ENCODE data around the gene ARHGAP20.

Gene ARHGAP20

DNA sequence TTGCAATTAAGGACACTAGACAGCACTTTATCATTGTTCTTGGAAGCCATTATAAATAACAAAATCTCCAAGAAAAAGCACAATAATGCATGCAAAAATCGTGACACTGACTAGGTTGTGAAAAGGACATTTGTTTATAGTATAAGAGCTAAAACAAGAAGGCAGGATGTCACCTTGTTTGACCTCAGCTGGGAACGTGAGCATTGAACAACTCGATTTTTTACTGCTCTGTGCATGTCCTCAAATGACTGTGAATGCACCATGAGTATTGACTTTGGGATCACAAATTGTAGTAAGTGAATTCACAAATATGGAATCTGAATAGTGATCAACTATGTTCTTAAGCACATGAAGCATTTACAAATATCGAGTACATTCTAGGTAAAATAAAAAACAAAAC is 35.3 kb upstream of the ARHGAP20 start:
- no peaks in the 10 kb centered on the region for H3K27me3 ChIP-seq (ENCODE audit: insufficient read depth, poor library complexity, severe bottlenecking)
- TF ChIP-seq, protein P1, sequence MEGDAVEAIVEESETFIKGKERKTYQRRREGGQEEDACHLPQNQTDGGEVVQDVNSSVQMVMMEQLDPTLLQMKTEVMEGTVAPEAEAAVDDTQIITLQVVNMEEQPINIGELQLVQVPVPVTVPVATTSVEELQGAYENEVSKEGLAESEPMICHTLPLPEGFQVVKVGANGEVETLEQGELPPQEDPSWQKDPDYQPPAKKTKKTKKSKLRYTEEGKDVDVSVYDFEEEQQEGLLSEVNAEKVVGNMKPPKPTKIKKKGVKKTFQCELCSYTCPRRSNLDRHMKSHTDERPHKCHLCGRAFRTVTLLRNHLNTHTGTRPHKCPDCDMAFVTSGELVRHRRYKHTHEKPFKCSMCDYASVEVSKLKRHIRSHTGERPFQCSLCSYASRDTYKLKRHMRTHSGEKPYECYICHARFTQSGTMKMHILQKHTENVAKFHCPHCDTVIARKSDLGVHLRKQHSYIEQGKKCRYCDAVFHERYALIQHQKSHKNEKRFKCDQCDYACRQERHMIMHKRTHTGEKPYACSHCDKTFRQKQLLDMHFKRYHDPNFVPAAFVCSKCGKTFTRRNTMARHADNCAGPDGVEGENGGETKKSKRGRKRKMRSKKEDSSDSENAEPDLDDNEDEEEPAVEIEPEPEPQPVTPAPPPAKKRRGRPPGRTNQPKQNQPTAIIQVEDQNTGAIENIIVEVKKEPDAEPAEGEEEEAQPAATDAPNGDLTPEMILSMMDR (IDR thresholded peaks at IDR 0.05; ENCODE audit: poor library complexity, severe bottlenecking), result no peak
- no peaks in the 10 kb centered on the region for H3K9me3 ChIP-seq (ENCODE audit: severe bottlenecking)
- ATAC-seq (ENCODE audit: low read depth), result no peak
- no peak for DNase-seq (ENCODE audit: low spot score)
- H3K4me1 ChIP-seq (ENCODE audit: insufficient read depth, poor library complexity, severe bottlenecking), result no peaks in the 10 kb centered on the region
- no peak overlapping the region for H3K4me3 ChIP-seq (ENCODE audit: severe bottlenecking)
- H3K36me3 ChIP-seq (ENCODE audit: low read depth), result no peaks in the 10 kb centered on the region
- no peak overlapping the region for H3K27ac ChIP-seq (ENCODE audit: poor library complexity, severe bottlenecking)

DNA sequence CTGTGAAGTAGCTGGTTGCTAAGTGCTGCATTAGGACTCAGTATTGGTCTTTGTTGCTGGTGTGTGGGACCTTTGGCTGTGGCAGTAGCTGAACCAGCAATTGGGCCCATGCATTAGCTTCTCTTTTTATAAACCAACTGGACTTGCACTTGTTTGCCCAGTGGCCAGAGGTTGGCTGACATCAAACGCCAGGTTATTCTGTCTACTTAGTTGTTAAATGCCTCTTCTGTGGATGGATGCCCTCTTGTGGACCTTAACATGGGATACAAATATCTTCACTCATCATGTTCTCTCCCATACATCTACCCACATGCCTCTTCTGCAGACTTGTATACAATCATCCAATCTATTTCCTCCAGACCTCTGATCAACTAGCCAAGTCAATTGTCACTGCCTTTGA is 26.4 kb upstream of the ARHGAP20 start:
- Histone ChIP-seq H3K27me3 (ENCODE audit: insufficient read depth, poor library complexity, severe bottlenecking) (peaks cover 6% of the 10 kb centered on the region), H3K4me1 (ENCODE audit: insufficient read depth, poor library complexity, severe bottlenecking) (no peaks in the 10 kb centered on the region), H3K36me3 (ENCODE audit: low read depth) (no peaks in the 10 kb centered on the region), H3K27ac (ENCODE audit: poor library complexity, severe bottlenecking) (no peak overlapping the region), H3K9me3 (ENCODE audit: severe bottlenecking) (no peaks in the 10 kb centered on the region), H3K4me3 (ENCODE audit: severe bottlenecking) (no peak overlapping the region)
- no peak for DNase-seq (ENCODE audit: low spot score)
- TF ChIP-seq, protein P1 (IDR thresholded peaks at IDR 0.05; ENCODE audit: poor library complexity, severe bottlenecking), result no peak
- no peak for ATAC-seq (ENCODE audit: low read depth)

DNA sequence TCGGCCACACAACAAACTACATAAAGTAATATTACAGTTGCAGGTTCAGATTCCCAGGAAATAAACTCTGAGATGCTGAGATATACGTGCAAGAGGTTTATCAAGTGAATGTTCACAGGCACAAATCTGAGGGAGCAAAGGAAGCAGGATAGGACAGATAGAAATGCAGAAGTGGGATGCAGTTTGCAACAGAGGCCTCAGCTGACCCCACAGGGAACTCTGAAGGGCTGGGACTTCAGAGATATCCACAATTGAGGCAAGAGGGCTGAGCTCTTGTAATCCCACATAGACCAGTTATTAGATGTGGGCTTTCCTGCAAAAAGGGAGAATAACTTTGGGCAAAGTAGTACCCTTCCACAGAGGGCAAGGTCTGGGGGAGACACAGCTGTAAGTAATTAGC is 25.4 kb upstream of the ARHGAP20 start:
- H3K27ac ChIP-seq (ENCODE audit: poor library complexity, severe bottlenecking), result no peak overlapping the region
- DNase-seq (ENCODE audit: low spot score), result no peak

GRCh38 chr11:110736171-110736553 is 23.9 kb upstream of the ARHGAP20 start:
- no peak for DNase-seq (ENCODE audit: low spot score)
- Histone ChIP-seq H3K4me3 (ENCODE audit: severe bottlenecking) (no peak overlapping the region), H3K27ac (ENCODE audit: poor library complexity, severe bottlenecking) (no peak overlapping the region), H3K9me3 (ENCODE audit: severe bottlenecking) (no peaks in the 10 kb centered on the region), H3K27me3 (ENCODE audit: insufficient read depth, poor library complexity, severe bottlenecking) (peaks cover 6% of the 10 kb centered on the region), H3K36me3 (ENCODE audit: low read depth) (no peaks in the 10 kb centered on the region), H3K4me1 (ENCODE audit: insufficient read depth, poor library complexity, severe bottlenecking) (no peaks in the 10 kb centered on the region)
- ATAC-seq (ENCODE audit: low read depth), result no peak
- TF ChIP-seq, protein P1 (IDR thresholded peaks at IDR 0.05; ENCODE audit: poor library complexity, severe bottlenecking), result no peak

More for the DNA sequence above, 25.4 kb upstream of the ARHGAP20 start:
- peaks cover 6% of the 10 kb centered on the region for H3K27me3 ChIP-seq (ENCODE audit: insufficient read depth, poor library complexity, severe bottlenecking)
- H3K4me1 ChIP-seq (ENCODE audit: insufficient read depth, poor library complexity, severe bottlenecking), result no peaks in the 10 kb centered on the region
- H3K9me3 ChIP-seq (ENCODE audit: severe bottlenecking), result no peaks in the 10 kb centered on the region
- TF ChIP-seq, protein P1 (IDR thresholded peaks at IDR 0.05; ENCODE audit: poor library complexity, severe bottlenecking), result no peak
- H3K36me3 ChIP-seq (ENCODE audit: low read depth), result no peaks in the 10 kb centered on the region
- H3K4me3 ChIP-seq (ENCODE audit: severe bottlenecking), result no peak overlapping the region
- ATAC-seq (ENCODE audit: low read depth), result no peak

DNA sequence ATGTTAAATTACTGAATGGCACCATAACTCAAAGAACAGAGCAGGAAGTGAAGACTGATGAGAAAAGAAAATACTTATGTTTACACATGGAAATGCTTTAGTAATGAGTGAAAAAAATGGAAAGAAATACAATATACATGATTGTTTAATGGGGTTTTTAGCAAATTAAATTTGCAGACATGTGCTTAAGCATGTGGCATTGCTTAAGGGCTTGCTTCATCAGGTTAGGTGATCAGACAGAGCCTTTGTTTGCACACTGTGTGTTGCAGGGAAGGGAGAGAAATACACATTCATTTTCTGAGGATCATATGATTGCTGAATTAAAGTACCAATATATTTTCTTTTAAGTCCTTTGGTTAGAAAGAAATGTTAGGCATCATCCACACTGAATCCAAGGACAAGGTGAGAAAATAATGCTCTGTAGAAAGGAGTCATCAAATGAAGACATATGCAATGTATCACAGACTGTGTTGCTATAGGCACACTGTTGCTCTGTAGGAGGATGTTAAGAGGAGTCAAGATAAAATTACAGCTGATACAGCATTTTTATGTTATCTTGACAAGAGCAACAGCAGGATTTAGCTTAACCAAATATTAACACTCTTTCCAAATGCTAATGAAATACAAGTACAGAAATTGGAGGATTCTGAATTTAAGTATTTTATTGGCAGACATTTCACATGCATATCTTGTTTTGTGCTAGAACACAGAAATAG is 23.4 kb upstream of the ARHGAP20 start:
- Histone ChIP-seq H3K36me3 (ENCODE audit: low read depth) (no peaks in the 10 kb centered on the region), H3K27me3 (ENCODE audit: insufficient read depth, poor library complexity, severe bottlenecking) (peaks cover 6% of the 10 kb centered on the region), H3K27ac (ENCODE audit: poor library complexity, severe bottlenecking) (no peak overlapping the region), H3K4me3 (ENCODE audit: severe bottlenecking) (no peak overlapping the region), H3K4me1 (ENCODE audit: insufficient read depth, poor library complexity, severe bottlenecking) (no peaks in the 10 kb centered on the region), H3K9me3 (ENCODE audit: severe bottlenecking) (no peaks in the 10 kb centered on the region)
- TF ChIP-seq, protein P1 (IDR thresholded peaks at IDR 0.05; ENCODE audit: poor library complexity, severe bottlenecking), result no peak
- ATAC-seq (ENCODE audit: low read depth) (no peak), DNase-seq (ENCODE audit: low spot score) (no peak)

Data from RWPE2 (cell line).